RPMI7951 (cell line): Measurements from ENCODE around the gene TEDC2. TPM values are rescaled to one million over a fixed set of nuclear protein-coding genes. Genes with fewer than 3 reads are reported as not detected.

ENCODE experiments used
- DNase-seq: peaks from one replicate; pipeline ENCODE4 v3.0.0-alpha.2; 2012; ENCODE audit warnings: low read depth
- total RNA-seq: library from RNA; depleted of rRNA; stranded (reverse); fragments of >200 nt; shearing (Covaris generic); gene quantifications from 2 replicates; pipeline ENCODE4 v1.2.3, GENCODE V29; 2014; rRNA removed

TEDC2 gene
- total RNA-seq, 1 experiment from 2014 or later = 10.2 TPM

- peak; percentile 81 for DNase-seq
Observed at GRCh38 chr16:2513405-2514332, 53.8 kb downstream of the TEDC2 start, which contains the start of gene ATP6V0C. Gene ATP6V0C, plus strand, starts transcription at chr16:2513952. Its CDS starts 152 bp downstream, at chr16:2514104.

Other genes with a start within 250 kb of the TEDC2 start
- 0.96 and 0.98 TPM in 2 replicates for gene BRICD5, start 249.2 kb upstream of the TEDC2 start, total RNA-seq
- gene PGP, start 245.3 kb upstream of the TEDC2 start, total RNA-seq = 14.1 and 21.0 TPM in 2 replicates
- gene E4F1, start 236.5 kb upstream of the TEDC2 start, total RNA-seq = 10.5 and 14.0 TPM in 2 replicates
- gene DNASE1L2, start 223.7 kb upstream of the TEDC2 start, total RNA-seq = 0.39 and 0.60 TPM in 2 replicates
- gene ECI1, start 208.5 kb upstream of the TEDC2 start, total RNA-seq = 36.5 and 45.3 TPM in 2 replicates
- 148 and 155 TPM in 2 replicates for gene RNPS1, start 192.0 kb upstream of the TEDC2 start, total RNA-seq
- gene ABCA3, start 119.4 kb upstream of the TEDC2 start, total RNA-seq = 0.20 and 0.60 TPM in 2 replicates
- 37.4 and 38.3 TPM in 2 replicates for gene CCNF, start 30.7 kb upstream of the TEDC2 start, total RNA-seq
- not detected in 2 replicates for gene NTN3, start 11.2 kb downstream of the TEDC2 start, total RNA-seq
- 4.4 and 5.1 TPM in 2 replicates for gene TBC1D24, start 15.0 kb downstream of the TEDC2 start, total RNA-seq
- gene ATP6V0C, start 53.8 kb downstream of the TEDC2 start, total RNA-seq = 30.0 and 31.5 TPM in 2 replicates
- 8.9 and 11.3 TPM in 2 replicates for gene AMDHD2, start 60.3 kb downstream of the TEDC2 start, total RNA-seq
- not detected in 2 replicates for gene CEMP1, start 71.3 kb downstream of the TEDC2 start, total RNA-seq
- gene PDPK1, start 77.9 kb downstream of the TEDC2 start, total RNA-seq = 8.2 and 9.4 TPM in 2 replicates
- gene KCTD5, start 222.4 kb downstream of the TEDC2 start, total RNA-seq = 39.7 and 55.6 TPM in 2 replicates